Neutrophil (primary cell): ENCODE measurements around the gene FRS2.

Experiments
- H3K27ac ChIP-seq: fragments of 200-600 bp; sonication (generic); 2 replicates; pipeline ENCODE4 v1.5.1; 2016; ENCODE audit warnings: mild to moderate bottlenecking, moderate library complexity
- H3K27me3 ChIP-seq: fragments of 200-600 bp; sonication (generic); 2 replicates; pipeline ENCODE4 v1.6.0; 2016; ENCODE audit warnings: mild to moderate bottlenecking
- H3K36me3 ChIP-seq: fragments of 200-600 bp; sonication (generic); 2 replicates; pipeline ENCODE4 v1.5.1; 2017
- H3K4me1 ChIP-seq, 2 experiments: fragments of 200-600 bp in 1 of 2; sonication (generic) in 1 of 2; 1 replicate in 1 of 2; 2 replicates in 1 of 2; pipeline versions ENCODE4 v1.5.1 to v1.6.1; 2013 to 2016; ENCODE audit warnings: low read depth in 1 of 2, low read length in 1 of 2, mild to moderate bottlenecking in 1 of 2, moderate library complexity in 1 of 2; ENCODE audit not compliant: control insufficient read depth in 1 of 2, insufficient read depth in 1 of 2
- H3K4me3 ChIP-seq, 2 experiments: fragments of 200-600 bp in 1 of 2; sonication (generic) in 1 of 2; 1 replicate in 1 of 2; 2 replicates in 1 of 2; pipeline ENCODE4 v1.5.1; 2013 to 2016; ENCODE audit warnings: low read depth in 1 of 2, low read length in 1 of 2, mild to moderate bottlenecking in 1 of 2, moderate library complexity in 1 of 2
- H3K9me3 ChIP-seq: fragments of 200-600 bp; sonication (generic); 2 replicates; pipeline ENCODE4 v1.5.1; 2016
- CTCF ChIP-seq: fragments of 200-600 bp; sonication (generic); IDR thresholded peaks from 2 replicates; pipeline ENCODE4 v1.5.1; 2016; ENCODE audit warnings: antibody characterized with exemption

Gene FRS2

GRCh38 chr12:69524331-69524630, 54.1 kb downstream of the FRS2 start:
- no peak overlapping the region for H3K27ac ChIP-seq
- H3K36me3 ChIP-seq: no peaks in the 10 kb centered on the region
- peaks cover 0 to 5% of the 10 kb centered on the region in 2 experiments for H3K4me1 ChIP-seq
- no peak for TF ChIP-seq CTCF
- no peak overlapping the region for H3K4me3 ChIP-seq
- no peaks in the 10 kb centered on the region for H3K9me3 ChIP-seq
- no peaks in the 10 kb centered on the region for H3K27me3 ChIP-seq

- H3K36me3 ChIP-seq: no peaks in the 10 kb centered on the region
- no peak overlapping the region for H3K27ac ChIP-seq
- H3K4me3 ChIP-seq: no peak overlapping the region
- peaks cover 0 to 5% of the 10 kb centered on the region in 2 experiments for H3K4me1 ChIP-seq
- H3K27me3 ChIP-seq: no peaks in the 10 kb centered on the region
- TF ChIP-seq CTCF: no peak
- no peaks in the 10 kb centered on the region for H3K9me3 ChIP-seq
Observed at GRCh38 chr12:69524755-69525469, 54.7 kb downstream of the FRS2 start.

GRCh38 chr12:69527506-69528272, 57.5 kb downstream of the FRS2 start:
- H3K27me3 ChIP-seq: no peaks in the 10 kb centered on the region
- TF ChIP-seq CTCF: no peak
- H3K4me1 ChIP-seq: peaks cover 0 to 5% of the 10 kb centered on the region in 2 experiments
- H3K4me3 ChIP-seq: no peak overlapping the region
- H3K27ac ChIP-seq: no peak overlapping the region
- H3K36me3 ChIP-seq: no peaks in the 10 kb centered on the region
- H3K9me3 ChIP-seq: no peaks in the 10 kb centered on the region

GRCh38 chr12:69529021-69529420, 58.8 kb downstream of the FRS2 start:
- no peaks in the 10 kb centered on the region for H3K36me3 ChIP-seq
- no peaks in the 10 kb centered on the region for H3K9me3 ChIP-seq
- H3K4me1 ChIP-seq: peaks cover 0 to 5% of the 10 kb centered on the region in 2 experiments
- no peak overlapping the region for H3K27ac ChIP-seq
- H3K27me3 ChIP-seq: no peaks in the 10 kb centered on the region
- TF ChIP-seq CTCF: no peak
- H3K4me3 ChIP-seq: no peak overlapping the region

- TF ChIP-seq CTCF: no peak
- H3K9me3 ChIP-seq: no peaks in the 10 kb centered on the region
- no peak overlapping the region for H3K27ac ChIP-seq
- no peaks in the 10 kb centered on the region for H3K36me3 ChIP-seq
- no peak overlapping the region for H3K4me3 ChIP-seq
- no peaks in the 10 kb centered on the region for H3K4me1 ChIP-seq
- H3K27me3 ChIP-seq: no peaks in the 10 kb centered on the region
Observed at GRCh38 chr12:69533844-69534243, 63.7 kb downstream of the FRS2 start.
